ENCODE results near the gene GPRIN1.

Gene GPRIN1

GRCh38 chr5:176591667-176592066 is 18.3 kb downstream of the GPRIN1 start (continued):
- TF ChIP-seq ZSCAN23 (tag by site-specific recombination; IDR thresholded peaks at IDR 0.05) = peak; percentile 54; the same call in 1 of the 2 replicates
- 0 out of 2 replicates have a peak, but pooled peaks have one; percentile 73 for TF ChIP-seq ZNF2 (tag by site-specific recombination; IDR thresholded peaks at IDR 0.05)
- peak; percentile 100 for TF ChIP-seq ZNF280C (tag by site-specific recombination; IDR thresholded peaks at IDR 0.05)
- TF ChIP-seq ZNF658 (tag by site-specific recombination; IDR thresholded peaks at IDR 0.05) = 0 out of 2 replicates have a peak, but pooled peaks have one; percentile 92
- TF ChIP-seq SALL2 (tag by site-specific recombination; IDR thresholded peaks at IDR 0.05; ENCODE audit: borderline replicate concordance) = peak; percentile 72; the same call in 1 of the 2 replicates
- TF ChIP-seq ZNF202 (tag by site-specific recombination; IDR thresholded peaks at IDR 0.05; ENCODE audit: borderline replicate concordance) = peak; percentile 98

- TF ChIP-seq ZNF645 (tag by site-specific recombination; IDR thresholded peaks at IDR 0.05) (no peak), KLF1 (tag by site-specific recombination; IDR thresholded peaks at IDR 0.05) (no peak)
- H3K9me3 ChIP-seq (ENCODE audit: control insufficient read depth, insufficient read depth, low read depth, low read length) = no peaks in the 10 kb centered on the region
- H3K4me1 ChIP-seq (ENCODE audit: control insufficient read depth, insufficient read depth, low read length) = no peaks in the 10 kb centered on the region
- no peak overlapping the region for H3K4me3 ChIP-seq (ENCODE audit: low read depth, low read length)
- CTCF ChIA-PET = no interaction called here
- POLR2A ChIA-PET = no interaction called here
- no peak overlapping the region for H3K27ac ChIP-seq (ENCODE audit: extremely low read depth, low read depth, low read length)
- H3K36me3 ChIP-seq (ENCODE audit: control insufficient read depth in 2 of 2, insufficient read depth in 1 of 2, low read length in 2 of 2) = no peaks in the 10 kb centered on the region
Measured at GRCh38 chr5:176590035-176590717, 19.8 kb downstream of the GPRIN1 start.

- Histone ChIP-seq H3K4me1 (ENCODE audit: control insufficient read depth, insufficient read depth, low read length) (no peaks in the 10 kb centered on the region), H3K9me3 (ENCODE audit: control insufficient read depth, insufficient read depth, low read depth, low read length) (no peaks in the 10 kb centered on the region), H3K27ac (ENCODE audit: extremely low read depth, low read depth, low read length) (no peak overlapping the region), H3K4me3 (ENCODE audit: low read depth, low read length) (no peak overlapping the region), H3K36me3 (ENCODE audit: control insufficient read depth in 2 of 2, insufficient read depth in 1 of 2, low read length in 2 of 2) (no peaks in the 10 kb centered on the region)
- ChIA-PET CTCF (interaction anchor here (0.5 kb wide), 1 partner anchor 1015 kb away, joined by 3 read pairs; no protein-coding TSS in a partner anchor), POLR2A (no interaction called here)
- no peak for TF ChIP-seq MEIS1 (CRISPR knock-in tag; IDR thresholded peaks at IDR 0.05; ENCODE audit: borderline replicate concordance)
- no peak for TF ChIP-seq ZNF248 (tag by site-specific recombination; IDR thresholded peaks at IDR 0.05)
- no peak for TF ChIP-seq ZNF704 (tag by site-specific recombination; IDR thresholded peaks at IDR 0.05)
- TF ChIP-seq ZNF398 (tag by site-specific recombination; IDR thresholded peaks at IDR 0.05) = no peak
- TF ChIP-seq SP2 (tag by site-specific recombination; IDR thresholded peaks at IDR 0.05) = no peak
- no peak for TF ChIP-seq ZNF202 (tag by site-specific recombination; IDR thresholded peaks at IDR 0.05; ENCODE audit: borderline replicate concordance)
- no peak for TF ChIP-seq ZFP3 (tag by site-specific recombination; IDR thresholded peaks at IDR 0.05; ENCODE audit: low read depth)
- TF ChIP-seq ZSCAN23 (tag by site-specific recombination; IDR thresholded peaks at IDR 0.05) = no peak
- TF ChIP-seq ZNF510 (tag by site-specific recombination; IDR thresholded peaks at IDR 0.05; ENCODE audit: insufficient replicate concordance) = no peak
- TF ChIP-seq ZNF24 (tag by site-specific recombination; IDR thresholded peaks at IDR 0.05) = no peak
- no peak for TF ChIP-seq ZFP69B (tag by site-specific recombination; IDR thresholded peaks at IDR 0.05)
- TF ChIP-seq PRDM6 (tag by site-specific recombination; IDR thresholded peaks at IDR 0.05) = no peak
- no peak for TF ChIP-seq YY2 (tag by site-specific recombination; IDR thresholded peaks at IDR 0.05)
- no peak for TF ChIP-seq ZNF548 (tag by site-specific recombination; IDR thresholded peaks at IDR 0.05)
- no peak for TF ChIP-seq ZSCAN4 (tag by site-specific recombination; IDR thresholded peaks at IDR 0.05)
- no peak for TF ChIP-seq ZNF146 (tag by site-specific recombination; IDR thresholded peaks at IDR 0.05)
Measured at GRCh38 chr5:176589039-176589769, 20.8 kb downstream of the GPRIN1 start.
